Measurements from ENCODE around the gene RXRA.

Gene RXRA

DNA sequence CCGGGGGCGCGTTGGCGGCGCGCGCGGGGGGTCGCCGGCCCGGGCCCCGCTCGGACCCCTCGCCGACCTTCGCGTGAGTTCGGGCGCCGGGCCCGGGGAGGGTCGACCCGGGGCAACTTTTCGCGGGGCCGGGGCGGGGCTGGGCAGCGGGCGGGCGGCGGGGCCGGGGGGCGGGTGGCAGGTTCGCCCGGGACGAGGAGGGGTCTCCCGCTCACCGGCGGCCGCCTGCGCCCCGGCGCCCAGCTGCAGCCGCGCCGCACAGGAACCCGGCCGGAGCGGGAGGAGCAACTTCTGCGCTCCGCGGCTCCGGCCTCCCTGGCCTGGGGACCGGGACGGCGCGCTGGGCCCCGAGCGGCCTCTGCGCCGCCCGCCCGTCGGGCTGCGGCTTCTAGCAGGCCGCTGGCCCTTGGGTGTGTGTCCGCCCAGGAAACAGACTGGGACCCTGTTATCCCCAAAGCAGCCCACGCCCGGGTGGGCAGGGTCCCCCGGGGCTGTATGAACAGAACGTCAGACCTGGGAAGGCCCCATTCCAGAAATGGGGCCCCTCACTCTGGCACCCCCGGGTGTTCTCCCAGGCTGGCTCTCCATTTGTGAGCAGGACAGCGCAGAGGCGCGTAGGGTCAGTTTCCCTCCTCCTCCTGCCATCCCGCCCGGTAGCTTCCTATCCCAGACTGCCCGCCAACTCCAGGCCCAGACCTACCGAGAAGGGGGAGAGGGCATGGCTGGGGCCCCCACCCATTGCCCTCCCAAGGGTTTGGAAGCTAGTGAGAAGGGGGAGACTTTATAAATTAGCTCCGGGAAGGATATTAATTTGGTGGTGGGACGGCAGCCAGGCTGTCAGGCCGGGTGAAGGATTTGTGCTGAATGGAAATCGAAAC is 708 bp downstream of the RXRA start:
- H3K4me1 ChIP-seq (ENCODE audit: insufficient read depth, low read length), result peaks cover 20% of the 10 kb centered on the region
- peak; percentile 35; the same call in 1 of the 3 replicates for ATAC-seq (ENCODE audit: insufficient read depth, low read depth)

DNA sequence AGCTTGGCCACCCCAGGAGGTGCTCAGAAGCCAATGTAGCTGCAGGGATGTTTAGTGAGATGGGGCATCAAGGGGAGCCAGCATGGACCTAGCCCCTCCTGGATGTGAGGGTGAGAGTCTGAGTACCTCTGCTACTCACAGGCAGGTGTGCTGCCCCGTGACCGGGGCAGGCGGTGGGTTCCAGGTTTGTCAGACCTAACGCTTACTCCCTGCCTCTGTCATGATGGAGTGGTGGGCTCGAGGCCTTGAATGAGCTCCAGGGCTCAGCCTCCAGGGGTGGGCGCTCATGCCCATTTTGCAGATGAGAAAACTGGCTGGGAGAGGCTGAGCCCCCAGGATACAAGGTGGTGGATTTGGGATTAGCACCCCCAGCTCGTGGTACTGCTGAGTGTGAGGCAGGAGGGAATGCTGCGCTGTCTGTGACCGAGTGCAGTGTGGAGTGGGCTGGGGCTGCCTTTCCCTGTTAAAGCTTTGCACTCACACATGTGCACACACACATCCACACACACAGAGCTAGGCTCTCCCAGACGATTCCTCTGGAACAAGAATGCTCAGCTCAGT is 1.5 kb downstream of the RXRA start:
- peak overlapping the region; percentile 69; the same call in 1 of the 2 replicates for H3K9ac ChIP-seq (ENCODE audit: low read depth, low read length)
- H3K4me3 ChIP-seq (ENCODE audit: low read depth in 1 of 2, low read length in 2 of 2), result peak overlapping the region in 1 of 2 experiments; percentile 62; a peak in 2 of 4 replicates

More for the DNA sequence above, 708 bp downstream of the RXRA start:
- Histone ChIP-seq H3K4me3 (ENCODE audit: low read depth in 1 of 2, low read length in 2 of 2) (peak overlapping the region; percentile 42 to 62; a peak in 3 of 4 replicates), H3K4me2 (ENCODE audit: insufficient read depth, low read length) (peak overlapping the region; percentile 79), H3K36me3 (ENCODE audit: insufficient read depth, low read length) (no peaks in the 10 kb centered on the region), H3K27ac (ENCODE audit: low read length) (peak overlapping the region; percentile 32; the same call in 1 of the 2 replicates), H3K79me2 (ENCODE audit: insufficient read depth, low read length) (peaks cover 18% of the 10 kb centered on the region), H4K20me1 (ENCODE audit: insufficient read depth, low read length) (peaks cover 55% of the 10 kb centered on the region), H3K27me3 (ENCODE audit: insufficient read depth, low read length, poor library complexity) (peaks cover 2% of the 10 kb centered on the region), H2AFZ (ENCODE audit: low read depth, low read length) (peak overlapping the region; percentile 52; the same call in 1 of the 2 replicates), H3K9ac (ENCODE audit: low read depth, low read length) (peak overlapping the region; percentile 69), H3K9me3 (ENCODE audit: insufficient read depth, low read length, severe bottlenecking) (no peaks in the 10 kb centered on the region)
- TF ChIP-seq, protein P1, sequence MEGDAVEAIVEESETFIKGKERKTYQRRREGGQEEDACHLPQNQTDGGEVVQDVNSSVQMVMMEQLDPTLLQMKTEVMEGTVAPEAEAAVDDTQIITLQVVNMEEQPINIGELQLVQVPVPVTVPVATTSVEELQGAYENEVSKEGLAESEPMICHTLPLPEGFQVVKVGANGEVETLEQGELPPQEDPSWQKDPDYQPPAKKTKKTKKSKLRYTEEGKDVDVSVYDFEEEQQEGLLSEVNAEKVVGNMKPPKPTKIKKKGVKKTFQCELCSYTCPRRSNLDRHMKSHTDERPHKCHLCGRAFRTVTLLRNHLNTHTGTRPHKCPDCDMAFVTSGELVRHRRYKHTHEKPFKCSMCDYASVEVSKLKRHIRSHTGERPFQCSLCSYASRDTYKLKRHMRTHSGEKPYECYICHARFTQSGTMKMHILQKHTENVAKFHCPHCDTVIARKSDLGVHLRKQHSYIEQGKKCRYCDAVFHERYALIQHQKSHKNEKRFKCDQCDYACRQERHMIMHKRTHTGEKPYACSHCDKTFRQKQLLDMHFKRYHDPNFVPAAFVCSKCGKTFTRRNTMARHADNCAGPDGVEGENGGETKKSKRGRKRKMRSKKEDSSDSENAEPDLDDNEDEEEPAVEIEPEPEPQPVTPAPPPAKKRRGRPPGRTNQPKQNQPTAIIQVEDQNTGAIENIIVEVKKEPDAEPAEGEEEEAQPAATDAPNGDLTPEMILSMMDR (IDR thresholded peaks at IDR 0.05; ENCODE audit: borderline replicate concordance, extremely low read depth, low read length, poor library complexity, severe bottlenecking), result no peak
- peak; percentile 56 for TF ChIP-seq EZH2 (IDR thresholded peaks at IDR 0.05; ENCODE audit: borderline replicate concordance, low read depth, low read length, severe bottlenecking)
- no peak for DNase-seq

DNA sequence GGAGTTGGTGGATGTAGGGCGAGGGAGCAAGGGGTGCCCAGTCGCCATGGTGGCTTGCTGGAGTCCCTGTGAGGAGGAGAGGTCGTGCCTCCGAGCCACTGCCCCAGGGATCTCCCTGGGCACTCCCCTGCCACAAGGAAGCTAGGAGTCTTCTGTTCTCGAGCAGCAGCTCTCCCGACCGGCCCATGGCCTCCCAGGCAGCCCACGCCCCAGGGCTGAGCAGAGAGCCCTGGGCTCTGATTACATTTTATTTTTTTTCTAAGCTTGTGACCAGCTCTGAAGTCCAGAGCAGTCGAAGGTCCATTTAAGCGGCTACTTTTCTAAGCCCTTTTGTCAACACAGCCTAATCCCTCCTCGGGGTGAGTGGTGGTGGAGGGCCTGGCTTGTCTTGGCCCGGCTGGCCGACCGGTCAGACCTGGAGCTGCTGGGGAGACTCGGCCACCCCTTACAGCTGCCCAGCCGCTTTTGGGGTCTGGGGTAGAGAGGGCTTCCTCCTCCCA is 2.1 kb downstream of the RXRA start:
- peaks cover 20% of the 10 kb centered on the region for H3K4me1 ChIP-seq (ENCODE audit: insufficient read depth, low read length)

More for the DNA sequence above, 1.5 kb downstream of the RXRA start:
- ATAC-seq (ENCODE audit: insufficient read depth, low read depth) (no peak), DNase-seq (no peak)
- H3K4me1 ChIP-seq (ENCODE audit: insufficient read depth, low read length), result peaks cover 20% of the 10 kb centered on the region
- peaks cover 60% of the 10 kb centered on the region for H4K20me1 ChIP-seq (ENCODE audit: insufficient read depth, low read length)
- H3K79me2 ChIP-seq (ENCODE audit: insufficient read depth, low read length), result peaks cover 18% of the 10 kb centered on the region
- H3K9me3 ChIP-seq (ENCODE audit: insufficient read depth, low read length, severe bottlenecking), result no peaks in the 10 kb centered on the region
- peak overlapping the region; percentile 79 for H3K4me2 ChIP-seq (ENCODE audit: insufficient read depth, low read length)
- H3K27ac ChIP-seq (ENCODE audit: low read length), result no peak overlapping the region
- TF ChIP-seq EZH2 (IDR thresholded peaks at IDR 0.05; ENCODE audit: borderline replicate concordance, low read depth, low read length, severe bottlenecking), result no peak
- TF ChIP-seq, protein P1 (IDR thresholded peaks at IDR 0.05; ENCODE audit: borderline replicate concordance, extremely low read depth, low read length, poor library complexity, severe bottlenecking), result no peak
- H3K27me3 ChIP-seq (ENCODE audit: insufficient read depth, low read length, poor library complexity), result peaks cover 2% of the 10 kb centered on the region
- no peaks in the 10 kb centered on the region for H3K36me3 ChIP-seq (ENCODE audit: insufficient read depth, low read length)
- no peak overlapping the region for H2AFZ ChIP-seq (ENCODE audit: low read depth, low read length)

More for the DNA sequence above, 2.1 kb downstream of the RXRA start:
- Histone ChIP-seq H3K9ac (ENCODE audit: low read depth, low read length) (no peak overlapping the region; the same call in 1 of the 2 replicates), H3K4me2 (ENCODE audit: insufficient read depth, low read length) (peak overlapping the region; percentile 79; the same call in 1 of the 2 replicates), H3K36me3 (ENCODE audit: insufficient read depth, low read length) (no peaks in the 10 kb centered on the region), H3K4me3 (ENCODE audit: low read depth in 1 of 2, low read length in 2 of 2) (peak overlapping the region in 1 of 2 experiments; percentile 62; a peak in 1 of 4 replicates), H3K27me3 (ENCODE audit: insufficient read depth, low read length, poor library complexity) (peaks cover 2% of the 10 kb centered on the region), H3K27ac (ENCODE audit: low read length) (no peak overlapping the region), H2AFZ (ENCODE audit: low read depth, low read length) (no peak overlapping the region), H3K9me3 (ENCODE audit: insufficient read depth, low read length, severe bottlenecking) (no peaks in the 10 kb centered on the region), H4K20me1 (ENCODE audit: insufficient read depth, low read length) (peaks cover 62% of the 10 kb centered on the region), H3K79me2 (ENCODE audit: insufficient read depth, low read length) (peaks cover 19% of the 10 kb centered on the region)
- no peak for TF ChIP-seq EZH2 (IDR thresholded peaks at IDR 0.05; ENCODE audit: borderline replicate concordance, low read depth, low read length, severe bottlenecking)
- TF ChIP-seq, protein P1 (IDR thresholded peaks at IDR 0.05; ENCODE audit: borderline replicate concordance, extremely low read depth, low read length, poor library complexity, severe bottlenecking), result no peak
- no peak for ATAC-seq (ENCODE audit: insufficient read depth, low read depth)
- no peak for DNase-seq
